A549 (cell line): ENCODE results near the gene DIO3. TPM values are rescaled to one million over a fixed set of nuclear protein-coding genes. Genes with fewer than 3 reads are reported as not detected.

Experiments
- ATAC-seq, 2 experiments: fragments of 200-7000 bp in 1 of 2; fragments of >200 bp in 1 of 2; cut with Nextera tagmentation in 1 of 2; cut with Tn5 transposase in 1 of 2; 3 replicates each; pipeline versions ENCODE4 v1.8.0 to v1.9.1; 2018 to 2020; ENCODE audit warnings: mild to moderate bottlenecking in 1 of 2, moderate library complexity in 1 of 2
- CTCF ChIA-PET: fragments of 300-600 bp; sonication (Branson Sonifier 250); formaldehyde crosslinking; extraction: SDS; loops from one replicate; lab custom pipeline; 2021; ENCODE audit warnings: antibody characterized with exemption, inconsistent platforms; lab: Yijun Ruan, JAX
- POLR2A ChIA-PET: fragments of 350-600 bp; formaldehyde crosslinking; extraction: SDS; loops from one replicate; lab custom pipeline; 2021; ENCODE audit warnings: antibody characterized with exemption, inconsistent platforms; lab: Yijun Ruan, JAX
- DNase-seq, 2 experiments: peaks; one replicate each; pipeline versions ENCODE4 v3.0.0 to v3.0.0-alpha.2; 2011 to 2016; ENCODE audit warnings: low read depth in 1 of 2, low spot score in 1 of 2
- FAIRE-seq: peaks from 2 replicates; lab custom pipeline; 2011; peaks lifted over from hg19 to GRCh38; lab: Jason Lieb, UNC
- H3K27ac ChIP-seq, 2 experiments: fragments of >200 bp; sonication (Bioruptor Twin); formaldehyde crosslinking; 3 replicates each; pipeline ENCODE4 v1.5.1; 2016 to 2017
- H3K4me1 ChIP-seq: fragments of >200 bp; sonication (Bioruptor Twin); formaldehyde crosslinking; 3 replicates; pipeline ENCODE4 v1.6.1; 2016
- H3K4me2 ChIP-seq: fragments of >200 bp; sonication (Bioruptor Twin); formaldehyde crosslinking; 3 replicates; pipeline ENCODE4 v1.6.1; 2016
- H3K4me3 ChIP-seq: fragments of >200 bp; sonication (Bioruptor Twin); formaldehyde crosslinking; 3 replicates; pipeline ENCODE4 v1.5.1; 2016
- H3K9me3 ChIP-seq: fragments of >200 bp; sonication (Bioruptor Twin); formaldehyde crosslinking; 3 replicates; pipeline ENCODE4 v1.6.1; 2016
- CBX2 ChIP-seq: fragments of 200-600 bp; sonication (generic); IDR thresholded peaks from 2 replicates; pipeline ENCODE4 v1.6.1; 2016; ENCODE audit warnings: low read depth, mild to moderate bottlenecking, borderline replicate concordance
- CHD2 ChIP-seq: fragments of 150-350 bp; IDR thresholded peaks from 2 replicates; pipeline ENCODE4 v1.6.1; 2014; ENCODE audit warnings: low read length; ENCODE audit not compliant: partially characterized antibody
- CTCF ChIP-seq: fragments of >200 bp; sonication (Bioruptor Twin); formaldehyde crosslinking; IDR thresholded peaks from 3 replicates; pipeline ENCODE4 v1.5.1; 2016
- EHF ChIP-seq: fragments of 250-450 bp; sonication (Bioruptor Pico); IDR thresholded peaks from 2 replicates; pipeline ENCODE4 v1.5.0; 2020; ENCODE audit warnings: mild to moderate bottlenecking
- HES2 ChIP-seq: fragments of >200 bp; sonication (Bioruptor Twin); formaldehyde crosslinking; IDR thresholded peaks from 2 replicates; pipeline ENCODE4 v1.6.1; 2016
- HOXA7 ChIP-seq: fragments of 250-450 bp; sonication (Bioruptor Pico); IDR thresholded peaks from 2 replicates; pipeline ENCODE4 v1.5.0; 2020; ENCODE audit warnings: mild to moderate bottlenecking, moderate library complexity
- HOXB5 ChIP-seq: fragments of 250-450 bp; sonication (Bioruptor Pico); IDR thresholded peaks from 2 replicates; pipeline ENCODE4 v1.5.0; 2020; ENCODE audit warnings: mild to moderate bottlenecking, moderate library complexity
- JUNB ChIP-seq: fragments of >200 bp; sonication (Bioruptor Twin); formaldehyde crosslinking; IDR thresholded peaks from 2 replicates; pipeline ENCODE4 v1.6.1; 2016
- MAZ ChIP-seq: fragments of 150-350 bp; IDR thresholded peaks from 2 replicates; pipeline ENCODE4 v1.6.1; 2014; ENCODE audit warnings: antibody characterized with exemption, low read depth, low read length, borderline replicate concordance
- NPAS2 ChIP-seq: fragments of 250-450 bp; sonication (Bioruptor Pico); IDR thresholded peaks from 2 replicates; pipeline ENCODE4 v1.8.0; 2022; ENCODE audit warnings: mild to moderate bottlenecking, moderate library complexity, borderline replicate concordance
- NR3C1 ChIP-seq: fragments of >200 bp; sonication (Bioruptor Twin); formaldehyde crosslinking; IDR thresholded peaks from 3 replicates; pipeline ENCODE4 v1.6.1; 2017
- POLR2A ChIP-seq: IDR thresholded peaks from 2 replicates; pipeline ENCODE4 v1.6.1; 2012; ENCODE audit warnings: mild to moderate bottlenecking, low read length
- RARB ChIP-seq: fragments of 250-450 bp; sonication (Bioruptor Pico); IDR thresholded peaks from 2 replicates; pipeline ENCODE4 v1.8.0; 2021; ENCODE audit warnings: mild to moderate bottlenecking, moderate library complexity
- RCOR1 ChIP-seq: fragments of 150-350 bp; IDR thresholded peaks from 2 replicates; pipeline ENCODE4 v1.6.1; 2014; ENCODE audit warnings: antibody characterized with exemption, low read length, low read depth
- REST ChIP-seq: fragments of 200-600 bp; sonication (generic); IDR thresholded peaks from 2 replicates; pipeline ENCODE4 v1.6.1; 2016; ENCODE audit warnings: antibody characterized with exemption, mild to moderate bottlenecking, moderate library complexity
- RNF2 ChIP-seq: fragments of 200-600 bp; sonication (generic); IDR thresholded peaks from 2 replicates; pipeline ENCODE4 v1.6.1; 2016; ENCODE audit warnings: low read depth, mild to moderate bottlenecking, antibody characterized with exemption, moderate library complexity, borderline replicate concordance
- SMC3 ChIP-seq: fragments of >200 bp; sonication (Bioruptor Twin); formaldehyde crosslinking; IDR thresholded peaks from 3 replicates; pipeline ENCODE4 v1.6.1; 2018; ENCODE audit warnings: inconsistent platforms
- ZFP36 ChIP-seq: fragments of 450-650 bp; IDR thresholded peaks from 2 replicates; pipeline ENCODE4 v1.6.1; 2014; ENCODE audit warnings: borderline replicate concordance; ENCODE audit not compliant: partially characterized antibody
- ZSCAN20 ChIP-seq: fragments of 250-450 bp; sonication (Bioruptor Pico); IDR thresholded peaks from 2 replicates; pipeline ENCODE4 v1.8.0; 2022; ENCODE audit warnings: mild to moderate bottlenecking, moderate library complexity
- WGBS: methylation state at CpG from one replicate; pipeline ENCODE4 v1.1.6; 2017; ENCODE audit errors: missing lambda C conversion rate; 5-methylcytosine and 5-hydroxymethylcytosine counted together
- polyA plus RNA-seq, 4 experiments: library from polyadenylated mRNA; depleted of rRNA in 3 of 4; stranded (reverse); fragments of >200 nt; fragmentation: RNase III in 1 of 4; extraction: RNeasy Plus Mini Kit Qiagen cat#74134 plus additional on column Dnase treatment in 1 of 4; gene quantifications; 2 replicates in 3 of 4; 3 replicates in 1 of 4; pipeline ENCODE4 v1.2.3, GENCODE V29; 2011 to 2017

The DIO3 gene
- polyA plus RNA-seq, 2 of the 4 experiments (the other 2 are of a cell fraction) = 0.04 to 0.09 TPM

GRCh38 chr14:101588990-101589389, 27.7 kb downstream of the DIO3 start:
- FAIRE-seq = no peak
- no peak for DNase-seq
- H3K27ac ChIP-seq = no peak overlapping the region
- no peak for ATAC-seq
- POLR2A ChIA-PET = no interaction called here
- no peaks in the 10 kb centered on the region for H3K9me3 ChIP-seq
- 73% methylated on average over 4 of the region's 6 CpGs for WGBS
- CTCF ChIA-PET = interaction anchor here (1.3 to 1.5 kb wide), 2 partner anchors 10 to 15 kb away, joined by 4 to 5 read pairs; no protein-coding TSS in a partner anchor
- H3K4me3 ChIP-seq = no peak overlapping the region
- TF ChIP-seq RNF2 (no peak), MAZ (no peak), CBX2 (no peak), ZFP36 (no peak), JUNB (no peak), NPAS2 (no peak), CHD2 (no peak), HOXA7 (CRISPR knock-in tag) (no peak), CTCF (no peak), NR3C1 (no peak)
- H3K4me1 ChIP-seq = no peaks in the 10 kb centered on the region
- no peak overlapping the region for H3K4me2 ChIP-seq

- Histone ChIP-seq H3K27ac (no peak overlapping the region), H3K9me3 (no peaks in the 10 kb centered on the region), H3K4me2 (no peak overlapping the region), H3K4me3 (no peak overlapping the region), H3K4me1 (no peaks in the 10 kb centered on the region)
- ATAC-seq (no peak), FAIRE-seq (no peak), DNase-seq (no peak)
- POLR2A ChIA-PET = no interaction called here
- TF ChIP-seq HES2 (no peak), EHF (CRISPR knock-in tag) (no peak), RARB (CRISPR knock-in tag) (no peak), REST (no peak), POLR2A (no peak), NPAS2 (no peak), ZSCAN20 (CRISPR knock-in tag) (no peak), RCOR1 (no peak), SMC3 (no peak), HOXB5 (CRISPR knock-in tag) (no peak), CTCF (no peak)
- 27% methylated on average over 3 of the region's 3 CpGs for WGBS
- CTCF ChIA-PET = interaction anchor here (1.3 to 1.5 kb wide), 2 partner anchors 10 to 14 kb away, joined by 4 to 5 read pairs; no protein-coding TSS in a partner anchor
These were observed 28.3 kb downstream of the DIO3 start for GRCh38 chr14:101589486-101590015.
